HL-60 (cell line): ENCODE data around the gene SKIC8.

Source experiments
- DNase-seq, 2 experiments: peaks; one replicate each; pipeline ENCODE4 v3.0.0-alpha.2; 2010 to 2020; ENCODE audit warnings: low read depth in 1 of 2, low spot score in 1 of 2
- H3K27ac ChIP-seq: fragments of 250-450 bp; sonication (Bioruptor Pico); replicated peaks from 2 replicates; pipeline ENCODE4 v1.5.1; 2020; ENCODE audit warnings: mild to moderate bottlenecking, moderate library complexity
- H3K27me3 ChIP-seq: fragments of 250-450 bp; sonication (Bioruptor Pico); 2 replicates; pipeline ENCODE4 v1.5.1; 2021; ENCODE audit warnings: mild to moderate bottlenecking, moderate library complexity; ENCODE audit not compliant: insufficient read depth, poor library complexity, severe bottlenecking
- H3K4me3 ChIP-seq: replicated peaks from 2 replicates; pipeline ENCODE4 v1.5.1; 2011; ENCODE audit warnings: mild to moderate bottlenecking, control low read depth, low read length; ENCODE audit not compliant: insufficient read depth
- GABPA ChIP-seq: IDR thresholded peaks from 2 replicates; pipeline ENCODE4 v1.6.1; 2012; ENCODE audit warnings: low read depth
- POLR2AphosphoS5 ChIP-seq: IDR thresholded peaks from 2 replicates; pipeline ENCODE4 v1.6.1; 2012; ENCODE audit warnings: low read depth
- SPI1 ChIP-seq: IDR thresholded peaks from 2 replicates; pipeline ENCODE4 v1.6.1; 2012; ENCODE audit warnings: low read depth, mild to moderate bottlenecking, borderline replicate concordance
- TF ChIP-seq, protein P1 (sequence below): IDR thresholded peaks from one replicate; pipeline ENCODE4 v1.5.1; 2011; ENCODE audit warnings: low read length, control low read depth, inconsistent platforms; ENCODE audit not compliant: insufficient read depth
- TF ChIP-seq, protein P2 (sequence below): IDR thresholded peaks from 2 replicates; pipeline ENCODE4 v1.6.1; 2012; ENCODE audit warnings: low read depth; ENCODE audit not compliant: insufficient replicate concordance

SKIC8 gene

DNA sequence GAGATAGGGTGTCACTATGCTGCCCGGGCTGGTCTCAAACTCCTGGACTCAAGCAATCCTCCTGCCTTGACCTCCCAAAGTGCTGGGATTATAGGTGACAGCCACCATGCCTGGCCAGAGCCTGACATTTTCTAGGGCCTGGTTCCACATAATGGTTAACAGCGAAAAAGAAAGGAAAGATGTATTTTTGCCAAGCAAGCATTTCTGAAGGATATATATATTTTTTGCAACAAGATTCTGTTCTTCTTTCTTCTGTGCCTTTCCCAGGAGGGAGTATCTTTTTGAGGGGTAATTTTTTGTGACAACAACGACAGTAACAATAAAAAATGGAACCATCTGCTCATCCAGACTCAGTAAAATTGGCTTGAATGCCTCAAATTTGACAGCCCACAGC is 43.4 kb downstream of the SKIC8 start:
- H3K27ac ChIP-seq: no peak overlapping the region
- TF ChIP-seq, protein P1, sequence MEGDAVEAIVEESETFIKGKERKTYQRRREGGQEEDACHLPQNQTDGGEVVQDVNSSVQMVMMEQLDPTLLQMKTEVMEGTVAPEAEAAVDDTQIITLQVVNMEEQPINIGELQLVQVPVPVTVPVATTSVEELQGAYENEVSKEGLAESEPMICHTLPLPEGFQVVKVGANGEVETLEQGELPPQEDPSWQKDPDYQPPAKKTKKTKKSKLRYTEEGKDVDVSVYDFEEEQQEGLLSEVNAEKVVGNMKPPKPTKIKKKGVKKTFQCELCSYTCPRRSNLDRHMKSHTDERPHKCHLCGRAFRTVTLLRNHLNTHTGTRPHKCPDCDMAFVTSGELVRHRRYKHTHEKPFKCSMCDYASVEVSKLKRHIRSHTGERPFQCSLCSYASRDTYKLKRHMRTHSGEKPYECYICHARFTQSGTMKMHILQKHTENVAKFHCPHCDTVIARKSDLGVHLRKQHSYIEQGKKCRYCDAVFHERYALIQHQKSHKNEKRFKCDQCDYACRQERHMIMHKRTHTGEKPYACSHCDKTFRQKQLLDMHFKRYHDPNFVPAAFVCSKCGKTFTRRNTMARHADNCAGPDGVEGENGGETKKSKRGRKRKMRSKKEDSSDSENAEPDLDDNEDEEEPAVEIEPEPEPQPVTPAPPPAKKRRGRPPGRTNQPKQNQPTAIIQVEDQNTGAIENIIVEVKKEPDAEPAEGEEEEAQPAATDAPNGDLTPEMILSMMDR: no peak
- no peak for TF ChIP-seq POLR2AphosphoS5
- no peak for TF ChIP-seq GABPA
- no peak for TF ChIP-seq SPI1
- TF ChIP-seq, protein P2, sequence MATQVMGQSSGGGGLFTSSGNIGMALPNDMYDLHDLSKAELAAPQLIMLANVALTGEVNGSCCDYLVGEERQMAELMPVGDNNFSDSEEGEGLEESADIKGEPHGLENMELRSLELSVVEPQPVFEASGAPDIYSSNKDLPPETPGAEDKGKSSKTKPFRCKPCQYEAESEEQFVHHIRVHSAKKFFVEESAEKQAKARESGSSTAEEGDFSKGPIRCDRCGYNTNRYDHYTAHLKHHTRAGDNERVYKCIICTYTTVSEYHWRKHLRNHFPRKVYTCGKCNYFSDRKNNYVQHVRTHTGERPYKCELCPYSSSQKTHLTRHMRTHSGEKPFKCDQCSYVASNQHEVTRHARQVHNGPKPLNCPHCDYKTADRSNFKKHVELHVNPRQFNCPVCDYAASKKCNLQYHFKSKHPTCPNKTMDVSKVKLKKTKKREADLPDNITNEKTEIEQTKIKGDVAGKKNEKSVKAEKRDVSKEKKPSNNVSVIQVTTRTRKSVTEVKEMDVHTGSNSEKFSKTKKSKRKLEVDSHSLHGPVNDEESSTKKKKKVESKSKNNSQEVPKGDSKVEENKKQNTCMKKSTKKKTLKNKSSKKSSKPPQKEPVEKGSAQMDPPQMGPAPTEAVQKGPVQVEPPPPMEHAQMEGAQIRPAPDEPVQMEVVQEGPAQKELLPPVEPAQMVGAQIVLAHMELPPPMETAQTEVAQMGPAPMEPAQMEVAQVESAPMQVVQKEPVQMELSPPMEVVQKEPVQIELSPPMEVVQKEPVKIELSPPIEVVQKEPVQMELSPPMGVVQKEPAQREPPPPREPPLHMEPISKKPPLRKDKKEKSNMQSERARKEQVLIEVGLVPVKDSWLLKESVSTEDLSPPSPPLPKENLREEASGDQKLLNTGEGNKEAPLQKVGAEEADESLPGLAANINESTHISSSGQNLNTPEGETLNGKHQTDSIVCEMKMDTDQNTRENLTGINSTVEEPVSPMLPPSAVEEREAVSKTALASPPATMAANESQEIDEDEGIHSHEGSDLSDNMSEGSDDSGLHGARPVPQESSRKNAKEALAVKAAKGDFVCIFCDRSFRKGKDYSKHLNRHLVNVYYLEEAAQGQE: no peak
- no peaks in the 10 kb centered on the region for H3K27me3 ChIP-seq
- no peak for DNase-seq
- no peak overlapping the region for H3K4me3 ChIP-seq

DNA sequence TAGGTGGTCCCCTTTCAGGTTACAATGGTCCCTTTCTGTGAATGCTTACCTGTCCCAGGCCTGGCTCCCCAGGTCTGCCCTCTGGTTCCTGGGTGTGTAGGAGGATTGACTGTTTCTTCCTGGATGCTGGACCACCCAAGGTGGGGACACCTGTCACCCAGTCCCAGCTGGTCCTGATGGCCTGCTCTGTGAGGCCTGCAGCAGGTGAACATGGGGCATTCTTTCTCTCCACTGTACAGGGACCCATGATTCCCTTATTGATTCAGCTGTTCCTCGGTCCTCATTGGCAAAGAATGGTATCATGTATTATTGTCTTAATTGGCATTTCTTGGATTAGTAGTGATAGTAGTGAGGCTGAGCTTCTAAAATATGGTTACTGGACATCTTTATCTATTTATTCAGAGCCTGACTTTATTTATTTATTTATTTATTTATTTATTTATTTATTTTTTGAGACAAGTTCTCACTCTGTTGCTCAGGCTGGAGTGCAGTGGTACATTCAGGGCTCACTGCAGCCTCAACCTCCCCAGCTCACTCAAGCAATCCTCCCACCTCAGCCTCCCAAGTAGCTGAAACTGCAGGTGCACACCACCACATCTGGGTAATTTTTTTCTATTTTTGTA is 43.9 kb downstream of the SKIC8 start:
- no peak for TF ChIP-seq SPI1
- TF ChIP-seq GABPA: no peak
- no peak for TF ChIP-seq POLR2AphosphoS5
- no peak overlapping the region for H3K27ac ChIP-seq
- no peak for DNase-seq
- H3K4me3 ChIP-seq: no peak overlapping the region
- no peaks in the 10 kb centered on the region for H3K27me3 ChIP-seq

DNA sequence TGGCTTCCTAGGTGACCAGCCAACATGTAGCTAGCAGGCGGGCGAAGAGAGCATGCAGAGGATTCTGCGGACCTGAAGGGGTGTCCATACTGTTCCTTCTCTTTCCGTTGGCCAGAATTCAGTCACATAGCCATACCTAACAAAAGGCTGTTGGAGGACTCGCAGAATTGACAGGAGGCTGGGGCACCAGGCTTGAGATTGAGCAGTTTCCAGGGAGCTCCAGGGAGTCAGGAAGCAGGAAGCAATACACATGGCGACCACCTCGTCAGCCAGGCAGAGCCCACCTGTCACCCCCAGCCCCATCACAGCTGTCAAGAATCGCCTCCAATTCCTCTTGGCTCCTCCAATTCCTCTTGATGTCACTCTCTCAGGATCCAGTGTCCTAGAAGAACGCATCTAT is 48.3 kb downstream of the SKIC8 start:
- TF ChIP-seq, protein P2: no peak
- TF ChIP-seq POLR2AphosphoS5: no peak
- TF ChIP-seq, protein P1: no peak
- TF ChIP-seq GABPA: no peak
- TF ChIP-seq SPI1: no peak

DNA sequence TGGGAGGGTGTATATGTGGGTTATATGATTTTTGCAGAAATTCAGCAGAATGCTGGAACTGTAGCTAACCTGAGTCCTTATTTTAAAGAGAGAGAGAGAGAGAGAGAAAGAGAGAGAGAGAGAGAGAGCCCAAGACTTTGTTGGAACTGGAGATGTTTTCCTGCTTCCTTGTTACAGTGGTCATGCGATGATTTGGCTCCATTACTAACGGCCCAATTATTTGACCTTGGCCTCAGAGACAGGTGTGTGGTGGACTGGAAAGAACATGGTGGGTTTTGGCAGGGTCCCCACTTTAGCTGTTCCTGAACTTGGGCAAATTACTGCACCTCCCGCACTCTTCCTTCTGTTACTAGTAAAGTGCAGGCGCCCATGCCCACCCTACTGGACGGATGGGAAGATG is 50.3 kb downstream of the SKIC8 start:
- Histone ChIP-seq H3K4me3 (no peak overlapping the region), H3K27me3 (no peaks in the 10 kb centered on the region), H3K27ac (no peak overlapping the region)
- TF ChIP-seq GABPA (no peak), SPI1 (no peak)
- TF ChIP-seq, protein P2: no peak
- TF ChIP-seq, protein P1: no peak
- no peak for DNase-seq

More for the DNA sequence above, 48.3 kb downstream of the SKIC8 start:
- no peak overlapping the region for H3K27ac ChIP-seq
- no peak for DNase-seq
- H3K4me3 ChIP-seq: no peak overlapping the region
- H3K27me3 ChIP-seq: no peaks in the 10 kb centered on the region
